Stimulated activated CD8-positive, alpha-beta memory T cell treated with anti-CD3 and anti-CD28 coated beads, Interleukin-15, amount 100 ng/mL, for 1 hour (primary cell): Measurements from ENCODE around the gene CCDC136.

ENCODE experiments used
- DNase-seq: peaks from one replicate; pipeline ENCODE4 v3.0.0-alpha.2; 2020; ENCODE audit warnings: low read depth

Gene CCDC136

DNA sequence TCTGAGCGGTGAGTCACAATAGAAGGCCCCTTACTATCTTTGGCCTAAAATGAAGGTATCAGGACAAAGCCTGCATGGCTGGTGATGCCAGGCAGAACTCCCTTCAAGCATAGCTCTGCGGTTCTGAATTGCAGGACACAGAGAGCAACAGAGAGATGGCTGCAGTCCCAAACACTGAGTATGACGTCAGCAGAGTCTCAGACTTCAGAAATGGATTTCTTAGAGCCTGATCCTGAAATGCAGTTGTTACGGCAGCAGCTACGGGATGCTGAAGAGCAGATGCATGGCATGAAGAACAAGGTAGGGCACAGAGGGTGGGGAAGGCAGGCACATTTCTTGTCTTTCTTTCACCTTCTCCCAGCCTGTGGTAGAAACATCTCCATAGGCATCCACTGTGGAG, 13.5 kb downstream of the CCDC136 start:
- no peak for DNase-seq

GRCh38 chr7:128807191-128807590, 15.4 kb downstream of the CCDC136 start:
- no peak for DNase-seq

GRCh38 chr7:128809363-128809762, 17.6 kb downstream of the CCDC136 start:
- DNase-seq: no peak

DNA sequence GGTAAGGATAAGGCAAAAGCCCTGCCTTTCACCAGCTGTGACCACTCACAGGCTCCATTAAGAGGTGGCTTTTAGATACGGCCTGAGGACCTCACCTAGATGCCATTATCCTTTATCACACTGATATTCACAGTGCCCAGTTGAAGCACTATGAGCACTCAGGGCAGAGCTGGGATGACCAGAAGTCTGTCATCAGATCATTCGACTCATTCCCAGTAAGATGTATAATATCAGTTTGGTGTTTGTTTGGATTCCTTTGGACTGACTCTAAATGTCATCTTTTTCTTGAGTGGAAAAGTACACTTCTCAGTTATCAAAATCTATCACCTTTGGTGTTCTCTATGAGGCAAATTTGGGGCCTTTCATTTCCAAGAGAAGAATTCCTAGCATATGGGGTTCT, 18.7 kb downstream of the CCDC136 start:
- DNase-seq: no peak

GRCh38 chr7:128810997-128811396, 19.2 kb downstream of the CCDC136 start:
- no peak for DNase-seq

- no peak for DNase-seq
These were observed 20.1 kb downstream of the CCDC136 start for GRCh38 chr7:128811631-128812430.

DNA sequence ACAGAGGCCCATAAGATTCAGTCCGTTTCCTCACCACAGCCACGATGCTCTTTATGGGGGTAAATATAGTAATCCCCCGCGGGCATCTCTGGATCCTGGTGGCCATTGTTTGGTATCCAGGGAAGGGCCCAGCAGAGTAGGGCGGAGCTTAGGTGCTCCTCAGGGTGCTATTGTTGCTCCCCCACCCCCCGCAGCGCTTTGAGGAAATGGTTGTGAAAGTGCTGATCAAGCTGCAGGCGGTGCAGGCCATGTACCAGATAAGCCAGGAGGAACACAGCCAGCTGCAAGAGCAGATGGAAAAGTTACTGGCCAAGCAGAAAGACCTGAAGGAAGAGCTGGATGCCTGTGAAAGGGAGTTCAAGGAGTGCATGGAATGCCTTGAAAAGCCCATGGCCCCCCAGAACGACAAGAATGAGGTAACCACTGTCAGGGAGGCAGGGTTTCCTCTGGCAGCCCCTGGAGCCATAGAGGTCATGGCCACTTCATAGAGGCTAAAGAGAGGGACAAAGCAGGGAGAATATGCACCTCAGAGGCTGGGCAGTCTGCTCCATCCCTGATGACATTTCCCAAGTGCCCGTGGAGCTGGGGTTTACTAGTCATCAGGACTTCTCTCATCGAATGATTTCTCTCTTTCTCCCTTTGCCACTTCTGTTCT, 20.9 kb downstream of the CCDC136 start:
- no peak for DNase-seq

DNA sequence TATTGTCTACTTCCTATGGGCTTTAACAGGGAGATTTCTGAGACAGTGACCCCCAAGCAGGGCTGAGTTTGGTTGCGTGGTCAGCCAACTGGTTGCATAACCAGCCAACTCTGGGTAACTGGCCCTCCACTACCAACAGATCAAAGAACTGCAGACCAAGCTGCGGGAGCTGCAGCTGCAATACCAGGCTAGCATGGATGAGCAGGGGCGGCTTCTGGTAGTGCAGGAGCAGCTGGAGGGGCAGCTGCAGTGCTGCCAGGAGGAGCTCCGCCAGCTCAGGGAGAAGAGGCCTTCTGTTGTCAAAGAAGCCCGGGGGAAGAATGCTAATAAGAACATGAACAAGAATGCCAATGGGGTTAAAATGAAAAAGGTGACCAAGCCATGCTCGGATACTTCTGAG, 22.7 kb downstream of the CCDC136 start:
- DNase-seq: no peak

DNA sequence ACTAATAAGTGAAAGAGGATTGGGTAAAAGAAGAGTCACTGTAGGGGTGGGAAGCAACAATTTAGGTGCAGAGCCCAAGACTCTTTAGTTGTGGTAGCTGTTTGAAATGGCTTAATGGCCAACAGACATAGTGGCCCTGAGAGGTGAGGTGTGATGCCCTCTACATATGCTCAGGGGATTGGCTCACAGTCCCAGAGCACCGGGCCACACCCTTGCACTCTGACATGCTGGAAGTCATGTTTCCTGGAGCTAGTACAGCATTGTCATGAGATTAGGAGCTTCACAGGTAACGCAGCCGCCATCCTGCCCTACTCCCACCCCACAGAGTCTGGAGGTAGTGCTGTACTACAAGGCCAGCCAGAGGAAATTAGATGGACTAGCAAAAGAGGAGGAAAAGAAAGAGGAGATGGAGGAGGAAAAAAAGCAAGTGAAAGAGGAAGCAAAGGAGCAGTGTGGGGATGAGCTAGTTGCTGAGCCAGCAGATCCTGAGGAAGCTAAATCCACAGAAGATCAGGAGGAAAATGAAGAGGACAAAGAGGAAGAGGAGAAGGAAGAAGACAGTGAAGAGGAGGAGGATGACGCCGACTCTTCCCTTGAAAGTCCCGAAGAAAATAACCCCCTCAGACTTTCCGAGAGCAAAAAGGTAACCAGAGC, 23.6 kb downstream of the CCDC136 start:
- no peak for DNase-seq

GRCh38 chr7:128818694-128819093, 26.9 kb downstream of the CCDC136 start:
- no peak for DNase-seq

GRCh38 chr7:128821724-128822123, 30.0 kb downstream of the CCDC136 start:
- no peak for DNase-seq

DNA sequence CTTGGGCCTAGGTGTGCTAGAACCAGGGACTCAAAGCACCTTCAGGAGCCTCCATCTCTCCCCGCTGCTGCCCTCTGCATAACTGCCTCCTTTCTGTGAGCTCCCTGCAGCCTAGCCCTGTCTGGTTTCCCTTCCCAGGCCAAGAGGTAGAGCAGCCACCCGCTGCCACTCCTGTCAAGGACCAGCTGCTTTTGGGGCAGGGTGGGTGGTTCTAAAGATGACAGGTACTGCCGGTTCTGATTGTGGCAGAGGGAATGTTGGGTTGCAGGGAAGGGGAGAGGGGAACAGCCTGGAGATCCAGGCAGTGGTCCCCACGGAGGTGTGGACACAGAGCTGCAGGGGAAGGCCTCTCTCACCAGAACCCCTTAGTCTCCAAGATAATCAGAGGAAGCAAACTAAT, 34.7 kb downstream of the CCDC136 start:
- DNase-seq: no peak

DNA sequence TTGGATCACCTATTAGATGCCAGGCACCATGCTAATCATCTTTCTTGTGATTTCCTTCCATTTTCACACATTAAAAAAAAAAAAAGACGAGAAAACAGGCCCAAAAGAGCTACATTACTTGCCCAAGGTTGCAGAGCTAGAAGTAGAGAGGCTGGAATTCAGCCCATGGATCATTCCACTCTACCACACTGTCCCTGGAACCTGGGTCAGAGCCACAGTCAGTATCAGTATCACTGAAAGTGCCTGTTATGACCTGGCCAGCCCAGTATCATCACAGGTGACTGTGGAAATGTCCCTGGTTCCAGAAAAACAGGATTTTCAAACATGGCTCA, 35.1 kb downstream of the CCDC136 start:
- DNase-seq: no peak

DNA sequence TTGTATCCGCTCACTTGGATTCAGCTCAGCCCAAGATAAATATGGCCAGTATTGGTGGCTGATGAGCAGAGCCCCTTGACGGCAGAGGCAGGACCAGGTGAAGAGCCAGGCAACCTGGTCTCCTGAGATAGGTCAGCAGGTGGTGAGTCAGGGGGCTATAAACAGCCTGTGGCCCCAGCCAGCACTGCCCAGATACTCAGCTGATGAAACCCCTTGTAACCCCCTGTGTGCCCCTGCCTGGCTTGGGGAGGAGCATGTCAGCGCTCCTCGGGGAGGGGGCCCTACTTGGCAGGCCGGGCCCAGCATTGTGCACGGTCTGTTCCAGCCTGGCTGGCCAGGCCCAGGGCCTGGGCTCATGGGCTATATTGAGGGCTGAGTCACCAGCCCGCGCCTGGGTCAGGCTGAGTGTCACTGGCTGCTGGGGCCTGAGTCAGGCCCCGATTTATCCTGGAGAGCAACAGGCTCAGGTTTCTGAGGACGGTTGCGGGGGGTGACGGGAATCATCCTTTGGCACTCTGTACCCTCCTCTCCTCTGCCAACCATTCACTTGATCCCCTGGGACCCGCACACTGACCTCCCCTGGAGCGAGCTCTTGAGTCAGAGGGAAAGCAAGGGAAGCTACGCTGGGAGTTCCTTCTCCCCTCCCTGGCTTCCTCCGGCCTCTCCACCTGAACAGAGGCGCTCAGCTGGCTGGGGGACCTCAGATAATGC, 35.6 kb downstream of the CCDC136 start:
- DNase-seq: no peak

DNA sequence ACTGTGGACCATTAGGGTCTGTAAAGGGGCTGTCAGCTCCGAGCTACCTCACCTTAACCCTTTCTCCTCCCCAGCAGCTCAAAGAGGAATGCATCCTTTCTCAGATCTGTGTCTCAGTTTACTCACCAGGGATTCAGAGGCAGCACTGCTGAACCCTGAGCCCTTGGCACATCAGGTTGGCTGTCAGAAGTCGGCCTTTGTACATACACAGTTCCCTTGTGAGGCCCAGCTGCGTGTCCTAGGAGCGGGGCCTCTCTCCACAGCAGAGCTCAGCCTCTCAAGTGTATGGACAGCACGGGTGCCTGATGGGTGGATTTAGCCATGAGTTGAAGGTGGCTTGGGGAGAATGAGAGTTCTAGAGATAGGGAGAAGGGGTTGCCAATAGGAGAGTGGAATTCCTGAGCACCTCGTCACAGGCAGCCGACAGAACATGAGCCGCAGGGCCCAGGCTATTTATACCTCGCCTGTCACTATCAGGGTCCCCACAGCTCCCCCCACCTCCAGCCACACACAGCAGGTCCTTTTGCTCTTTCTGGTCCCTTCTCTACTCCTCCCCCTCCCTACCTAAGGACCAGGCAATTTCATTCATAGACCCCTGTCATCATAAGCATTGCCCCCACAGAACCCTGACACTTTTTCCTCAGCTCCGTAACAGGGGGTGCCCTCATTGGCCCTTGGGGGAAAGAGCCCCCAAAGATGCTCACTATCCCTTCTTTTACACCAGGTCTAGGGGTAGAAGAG, 36.4 kb downstream of the CCDC136 start:
- no peak for DNase-seq

GRCh38 chr7:128829391-128830166, 37.8 kb downstream of the CCDC136 start:
- DNase-seq: no peak

GRCh38 chr7:128830231-128831177, 38.7 kb downstream of the CCDC136 start, which contains the start of gene FLNC:
Gene FLNC (plus strand): TSS chr7:128830406. CDS start chr7:128830638, 232 bp downstream.
- DNase-seq: no peak

DNA sequence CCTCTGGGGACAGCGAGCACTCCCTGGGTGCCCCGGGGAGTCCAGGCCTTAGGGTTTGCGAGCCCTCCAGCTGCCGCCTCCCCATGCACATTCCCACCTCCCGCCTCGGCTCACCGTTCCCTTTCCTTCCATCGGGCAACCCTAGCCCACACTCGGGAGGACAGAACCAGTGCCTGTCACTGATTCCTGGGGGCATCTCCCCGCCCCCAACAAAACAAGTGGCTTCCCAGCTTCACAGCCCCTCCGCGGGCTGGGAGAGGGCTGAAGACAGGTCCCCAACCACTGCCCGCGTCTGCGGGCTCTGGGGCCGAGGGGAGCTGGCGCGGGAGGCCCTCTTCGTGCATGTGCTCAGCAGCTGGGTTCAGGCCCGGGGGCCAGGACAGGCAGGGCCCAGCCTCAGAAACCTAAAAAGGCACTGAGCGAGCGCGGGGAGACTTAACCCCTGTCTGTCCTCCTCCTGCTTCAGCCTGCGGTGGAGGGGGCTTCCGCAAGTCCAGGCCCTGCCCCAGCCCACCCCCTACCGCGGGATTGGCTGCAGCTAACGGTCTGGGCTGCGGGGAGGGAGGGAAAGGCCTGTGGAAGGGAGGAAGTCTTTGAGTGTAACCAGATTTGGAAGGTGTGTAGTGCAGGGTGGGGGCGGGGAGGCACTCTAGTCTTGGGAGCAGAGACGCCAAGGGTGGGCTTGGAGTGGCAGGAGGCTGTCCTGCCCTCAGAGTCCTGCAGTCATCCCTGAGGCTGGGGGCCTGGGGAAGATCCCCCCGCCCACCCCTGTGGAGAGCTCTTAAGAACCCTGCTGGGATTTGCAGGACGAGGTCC, 39.6 kb downstream of the CCDC136 start:
- DNase-seq: no peak
